ENCODE measurements around the gene ELF2.
"Not testable (repeated sequence)": the region's sequence is repeated elsewhere in the genome, so short reads cannot be mapped to it uniquely, and the experiment has no call there.

Gene ELF2

DNA sequence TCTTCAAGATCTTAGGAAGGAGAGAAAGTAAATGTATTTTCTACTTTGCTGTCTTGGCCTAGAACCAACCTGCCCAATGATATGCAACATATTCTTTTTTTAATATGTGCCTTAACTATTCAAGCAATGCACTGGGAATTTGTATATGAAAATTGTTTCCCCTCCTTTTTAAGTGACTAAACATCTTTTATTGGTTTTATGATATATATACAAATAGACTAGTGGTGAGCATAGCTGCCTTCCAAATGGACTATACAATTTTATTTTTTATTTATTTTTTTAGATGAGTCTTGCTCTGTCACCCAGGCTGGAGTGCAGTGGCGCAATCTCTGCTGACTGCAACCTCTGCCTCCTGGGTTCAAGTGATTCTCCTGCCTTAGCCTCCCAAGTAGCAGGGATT lies 151.2 kb downstream of the ELF2 start:
- Histone ChIP-seq H3K9me3 (ENCODE audit: control insufficient read depth in 2 of 2, low read length in 2 of 2) (no peaks in the 10 kb centered on the region), H3K9ac (ENCODE audit: low read depth in 1 of 2, low read length in 2 of 2) (no peak overlapping the region), H3K4me1 (ENCODE audit: control insufficient read depth in 2 of 2, insufficient read depth in 2 of 2, low read length in 2 of 2) (no peaks in the 10 kb centered on the region), H3K27ac (ENCODE audit: low read depth in 2 of 2, low read length in 2 of 2) (no peak overlapping the region), H3K36me3 (ENCODE audit: control insufficient read depth in 2 of 2, insufficient read depth in 2 of 2, low read length in 2 of 2) (peaks cover 0 to 6% of the 10 kb centered on the region in 2 donors), H3K27me3 (ENCODE audit: control insufficient read depth in 2 of 2, insufficient read depth in 2 of 2, low read length in 2 of 2) (no peaks in the 10 kb centered on the region), H3K4me3 (ENCODE audit: low read length in 2 of 2) (no peak overlapping the region)

DNA sequence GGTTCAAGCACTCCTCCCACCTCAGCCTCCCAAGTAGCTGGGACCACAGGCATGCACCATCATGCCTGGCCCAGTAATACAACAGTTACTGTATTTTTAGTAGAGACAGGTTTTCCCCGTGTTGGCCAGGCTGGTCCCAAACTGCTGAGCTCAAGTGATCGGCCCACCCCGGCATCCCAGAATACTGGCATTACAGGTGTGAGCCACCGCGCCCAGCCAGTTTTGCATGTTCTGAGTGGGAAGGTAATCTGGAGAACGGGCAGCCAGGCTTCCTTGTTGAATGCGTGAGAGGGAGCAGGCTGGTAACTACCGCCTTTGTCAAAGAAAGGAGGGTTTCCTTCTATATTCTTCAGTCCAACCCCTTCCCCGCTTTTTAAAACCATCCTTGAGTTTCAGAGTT lies 152.3 kb downstream of the ELF2 start:
- H3K27ac ChIP-seq (ENCODE audit: low read depth in 2 of 2, low read length in 2 of 2): no peak overlapping the region

DNA sequence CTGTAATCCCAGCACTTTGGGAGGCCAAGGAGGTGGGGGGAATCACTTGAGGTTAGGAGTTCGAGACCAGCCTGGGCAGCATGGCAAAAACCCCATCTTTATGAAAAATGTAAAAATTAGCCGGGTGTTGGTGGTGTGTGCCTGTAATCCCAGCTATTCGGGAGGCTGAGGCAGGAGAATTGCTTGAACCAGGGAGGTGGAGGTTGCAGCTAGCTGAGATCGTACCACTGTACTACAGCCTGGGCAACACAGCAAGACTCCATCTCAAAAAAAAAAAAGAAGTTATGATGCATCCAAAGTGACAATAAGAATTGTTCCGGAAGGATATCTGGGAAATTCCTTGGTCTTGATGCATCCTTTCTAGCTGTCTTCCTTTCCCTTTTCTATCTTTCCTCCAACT lies 154.2 kb downstream of the ELF2 start:
- no peaks in the 10 kb centered on the region for H3K4me1 ChIP-seq (ENCODE audit: control insufficient read depth in 2 of 2, insufficient read depth in 2 of 2, low read length in 2 of 2)
- H3K9me3 ChIP-seq (ENCODE audit: control insufficient read depth in 2 of 2, low read length in 2 of 2): no peaks in the 10 kb centered on the region
- H3K9ac ChIP-seq (ENCODE audit: low read depth in 1 of 2, low read length in 2 of 2): no peak overlapping the region
- no peak overlapping the region for H3K27ac ChIP-seq (ENCODE audit: low read depth in 2 of 2, low read length in 2 of 2)
- H3K4me3 ChIP-seq (ENCODE audit: low read length in 2 of 2): no peak overlapping the region
- H3K27me3 ChIP-seq (ENCODE audit: control insufficient read depth in 2 of 2, insufficient read depth in 2 of 2, low read length in 2 of 2): no peaks in the 10 kb centered on the region
- no peaks in the 10 kb centered on the region for H3K36me3 ChIP-seq (ENCODE audit: control insufficient read depth in 2 of 2, insufficient read depth in 2 of 2, low read length in 2 of 2)

More for the DNA sequence above, 152.3 kb downstream of the ELF2 start:
- Histone ChIP-seq H3K27me3 (ENCODE audit: control insufficient read depth in 2 of 2, insufficient read depth in 2 of 2, low read length in 2 of 2) (no peaks in the 10 kb centered on the region), H3K4me1 (ENCODE audit: control insufficient read depth in 2 of 2, insufficient read depth in 2 of 2, low read length in 2 of 2) (no peaks in the 10 kb centered on the region), H3K9me3 (ENCODE audit: control insufficient read depth in 2 of 2, low read length in 2 of 2) (no peaks in the 10 kb centered on the region), H3K9ac (ENCODE audit: low read depth in 1 of 2, low read length in 2 of 2) (no peak overlapping the region), H3K4me3 (ENCODE audit: low read length in 2 of 2) (no peak overlapping the region), H3K36me3 (ENCODE audit: control insufficient read depth in 2 of 2, insufficient read depth in 2 of 2, low read length in 2 of 2) (peaks cover 0 to 6% of the 10 kb centered on the region in 2 donors)

- H3K9ac ChIP-seq (ENCODE audit: low read depth in 1 of 2, low read length in 2 of 2); H3K27me3 ChIP-seq (ENCODE audit: control insufficient read depth in 2 of 2, insufficient read depth in 2 of 2, low read length in 2 of 2); H3K27ac ChIP-seq (ENCODE audit: low read depth in 2 of 2, low read length in 2 of 2); H3K4me1 ChIP-seq (ENCODE audit: control insufficient read depth in 2 of 2, insufficient read depth in 2 of 2, low read length in 2 of 2); H3K36me3 ChIP-seq (ENCODE audit: control insufficient read depth in 2 of 2, insufficient read depth in 2 of 2, low read length in 2 of 2); H3K9me3 ChIP-seq (ENCODE audit: control insufficient read depth in 2 of 2, low read length in 2 of 2); H3K4me3 ChIP-seq (ENCODE audit: low read length in 2 of 2): not testable (repeated sequence)
Observed at GRCh38 chr4:139021071-139021470, 155.9 kb downstream of the ELF2 start.

GRCh38 chr4:139020384-139020783 lies 156.6 kb downstream of the ELF2 start:
- Histone ChIP-seq H3K4me1 (ENCODE audit: control insufficient read depth in 2 of 2, insufficient read depth in 2 of 2, low read length in 2 of 2) (peaks cover 0 to 5% of the 10 kb centered on the region in 2 donors), H3K4me3 (ENCODE audit: low read length in 2 of 2) (no peak overlapping the region), H3K9ac (ENCODE audit: low read depth in 1 of 2, low read length in 2 of 2) (no peak overlapping the region), H3K27ac (ENCODE audit: low read depth in 2 of 2, low read length in 2 of 2) (no peak overlapping the region), H3K27me3 (ENCODE audit: control insufficient read depth in 2 of 2, insufficient read depth in 2 of 2, low read length in 2 of 2) (no peaks in the 10 kb centered on the region), H3K36me3 (ENCODE audit: control insufficient read depth in 2 of 2, insufficient read depth in 2 of 2, low read length in 2 of 2) (no peaks in the 10 kb centered on the region), H3K9me3 (ENCODE audit: control insufficient read depth in 2 of 2, low read length in 2 of 2) (no peaks in the 10 kb centered on the region)

- no peak overlapping the region for H3K9ac ChIP-seq (ENCODE audit: low read depth in 1 of 2, low read length in 2 of 2)
- H3K36me3 ChIP-seq (ENCODE audit: control insufficient read depth in 2 of 2, insufficient read depth in 2 of 2, low read length in 2 of 2): no peaks in the 10 kb centered on the region
- no peaks in the 10 kb centered on the region for H3K9me3 ChIP-seq (ENCODE audit: control insufficient read depth in 2 of 2, low read length in 2 of 2)
- no peak overlapping the region for H3K27ac ChIP-seq (ENCODE audit: low read depth in 2 of 2, low read length in 2 of 2)
- H3K27me3 ChIP-seq (ENCODE audit: control insufficient read depth in 2 of 2, insufficient read depth in 2 of 2, low read length in 2 of 2): no peaks in the 10 kb centered on the region
- H3K4me1 ChIP-seq (ENCODE audit: control insufficient read depth in 2 of 2, insufficient read depth in 2 of 2, low read length in 2 of 2): peaks cover 8 to 16% of the 10 kb centered on the region in 2 donors
- no peak overlapping the region for H3K4me3 ChIP-seq (ENCODE audit: low read length in 2 of 2)
Observed at GRCh38 chr4:139018971-139019758, 157.9 kb downstream of the ELF2 start.

GRCh38 chr4:139018501-139018900 lies 158.5 kb downstream of the ELF2 start:
- Histone ChIP-seq H3K27me3 (ENCODE audit: control insufficient read depth in 2 of 2, insufficient read depth in 2 of 2, low read length in 2 of 2) (no peaks in the 10 kb centered on the region), H3K4me3 (ENCODE audit: low read length in 2 of 2) (no peak overlapping the region), H3K36me3 (ENCODE audit: control insufficient read depth in 2 of 2, insufficient read depth in 2 of 2, low read length in 2 of 2) (no peaks in the 10 kb centered on the region), H3K27ac (ENCODE audit: low read depth in 2 of 2, low read length in 2 of 2) (no peak overlapping the region), H3K9ac (ENCODE audit: low read depth in 1 of 2, low read length in 2 of 2) (no peak overlapping the region), H3K4me1 (ENCODE audit: control insufficient read depth in 2 of 2, insufficient read depth in 2 of 2, low read length in 2 of 2) (peaks cover 8 to 21% of the 10 kb centered on the region in 2 donors), H3K9me3 (ENCODE audit: control insufficient read depth in 2 of 2, low read length in 2 of 2) (no peaks in the 10 kb centered on the region)

GRCh38 chr4:139017861-139018260 lies 159.2 kb downstream of the ELF2 start:
- no peak overlapping the region for H3K27ac ChIP-seq (ENCODE audit: low read depth in 2 of 2, low read length in 2 of 2)
- no peaks in the 10 kb centered on the region for H3K36me3 ChIP-seq (ENCODE audit: control insufficient read depth in 2 of 2, insufficient read depth in 2 of 2, low read length in 2 of 2)
- no peak overlapping the region for H3K9ac ChIP-seq (ENCODE audit: low read depth in 1 of 2, low read length in 2 of 2)
- H3K9me3 ChIP-seq (ENCODE audit: control insufficient read depth in 2 of 2, low read length in 2 of 2): no peaks in the 10 kb centered on the region
- no peaks in the 10 kb centered on the region for H3K27me3 ChIP-seq (ENCODE audit: control insufficient read depth in 2 of 2, insufficient read depth in 2 of 2, low read length in 2 of 2)
- H3K4me1 ChIP-seq (ENCODE audit: control insufficient read depth in 2 of 2, insufficient read depth in 2 of 2, low read length in 2 of 2): peaks cover 8 to 21% of the 10 kb centered on the region in 2 donors
- H3K4me3 ChIP-seq (ENCODE audit: low read length in 2 of 2): no peak overlapping the region

DNA sequence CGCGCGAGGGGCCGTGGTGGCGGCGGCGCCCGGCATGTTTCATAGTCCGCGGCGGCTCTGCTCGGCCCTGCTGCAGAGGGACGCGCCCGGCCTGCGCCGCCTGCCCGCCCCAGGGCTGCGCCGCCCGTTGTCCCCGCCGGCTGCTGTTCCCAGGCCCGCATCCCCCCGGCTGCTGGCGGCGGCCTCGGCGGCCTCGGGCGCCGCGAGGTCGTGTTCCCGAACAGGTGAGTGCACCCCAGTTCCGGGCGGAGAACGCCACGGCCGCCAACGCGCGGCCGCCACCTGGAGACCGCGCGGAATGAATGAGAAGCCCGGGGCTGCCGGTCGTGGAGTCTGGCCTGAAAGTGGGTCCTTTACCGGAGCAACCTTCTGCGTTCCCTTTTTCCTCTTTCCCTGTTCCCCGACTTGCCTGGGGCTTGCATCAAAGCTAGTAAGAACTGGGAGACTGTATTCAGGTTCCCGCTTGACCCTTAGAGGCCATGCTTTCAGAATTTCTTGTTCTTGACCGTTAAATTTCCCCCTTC lies 161.0 kb downstream of the ELF2 start:
- Histone ChIP-seq H3K36me3 (ENCODE audit: control insufficient read depth in 2 of 2, insufficient read depth in 2 of 2, low read length in 2 of 2) (no peaks in the 10 kb centered on the region), H3K9me3 (ENCODE audit: control insufficient read depth in 2 of 2, low read length in 2 of 2) (no peaks in the 10 kb centered on the region), H3K27me3 (ENCODE audit: control insufficient read depth in 2 of 2, insufficient read depth in 2 of 2, low read length in 2 of 2) (no peaks in the 10 kb centered on the region), H3K27ac (ENCODE audit: low read depth in 2 of 2, low read length in 2 of 2) (peak overlapping the region; percentile 80 to 85), H3K4me1 (ENCODE audit: control insufficient read depth in 2 of 2, insufficient read depth in 2 of 2, low read length in 2 of 2) (peaks cover 8 to 28% of the 10 kb centered on the region in 2 donors), H3K9ac (ENCODE audit: low read depth in 1 of 2, low read length in 2 of 2) (peak overlapping the region; percentile 42 to 73), H3K4me3 (ENCODE audit: low read length in 2 of 2) (peak overlapping the region; percentile 67 to 86)

DNA sequence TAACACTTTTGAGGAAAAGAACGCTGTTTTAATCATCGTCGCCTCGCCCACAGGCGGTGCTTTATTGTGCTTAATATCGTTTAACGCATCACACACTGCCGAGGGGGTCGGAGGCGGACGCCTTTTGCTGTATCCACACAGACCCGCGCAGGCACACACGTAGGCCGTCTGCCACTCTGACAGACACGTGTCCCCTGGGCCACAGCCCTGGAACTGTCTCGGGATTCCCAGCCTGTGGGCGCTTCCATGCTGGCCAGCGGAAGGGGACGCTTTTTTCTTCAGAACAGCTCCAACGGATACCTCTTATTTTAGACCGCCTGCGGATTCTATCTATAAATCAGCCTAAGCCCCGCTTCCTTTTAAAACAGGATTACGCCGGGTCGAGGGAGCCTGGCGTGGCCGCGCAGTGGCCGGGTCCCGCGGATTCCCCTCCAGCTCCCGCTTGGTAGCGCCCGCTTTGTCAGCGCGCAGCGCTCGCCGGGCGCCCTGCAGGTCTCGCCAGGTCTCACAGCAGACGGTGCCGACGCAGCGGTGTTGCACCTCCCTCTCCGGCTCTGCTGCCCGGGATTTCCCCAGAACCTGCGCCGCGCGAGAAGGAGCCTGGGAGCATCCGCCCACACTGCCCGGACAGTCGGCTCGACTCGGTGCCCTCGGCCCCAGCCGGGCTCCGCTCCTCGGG lies 161.6 kb downstream of the ELF2 start, which contains the start of gene NOCT:
TSS of gene NOCT (plus strand) at position 513 of the 679 bp plus-strand sequence. CDS start 201 bp downstream, outside the sequence.
- Histone ChIP-seq H3K36me3 (ENCODE audit: control insufficient read depth in 2 of 2, insufficient read depth in 2 of 2, low read length in 2 of 2) (no peaks in the 10 kb centered on the region), H3K9me3 (ENCODE audit: control insufficient read depth in 2 of 2, low read length in 2 of 2) (no peaks in the 10 kb centered on the region), H3K4me1 (ENCODE audit: control insufficient read depth in 2 of 2, insufficient read depth in 2 of 2, low read length in 2 of 2) (peaks cover 8 to 28% of the 10 kb centered on the region in 2 donors), H3K9ac (ENCODE audit: low read depth in 1 of 2, low read length in 2 of 2) (peak within 1 kb of the TSS; percentile 42 to 73), H3K4me3 (ENCODE audit: low read length in 2 of 2) (peak within 1 kb of the TSS; percentile 67 to 86), H3K27ac (ENCODE audit: low read depth in 2 of 2, low read length in 2 of 2) (peak within 1 kb of the TSS; percentile 80 to 85), H3K27me3 (ENCODE audit: control insufficient read depth in 2 of 2, insufficient read depth in 2 of 2, low read length in 2 of 2) (no peaks in the 10 kb centered on the region)
